PC-3 (cell line): Measurements from ENCODE around the gene FER1L5. TPM values are rescaled to one million over a fixed set of nuclear protein-coding genes. Genes with fewer than 3 reads are reported as not detected.

Source experiments
- ATAC-seq: fragments of 200-7000 bp; cut with Tn5 transposase; 2 replicates; pipeline ENCODE4 v1.9.1; 2020; ENCODE audit warnings: mild to moderate bottlenecking, moderate library complexity
- BruUV-seq: library from RNA; stranded (reverse); fragments of 400-500 nt; replicated peaks from 2 replicates; lab custom pipeline; 2021; lab: Mats Ljungman, UMichigan
- CTCF ChIA-PET: fragments of 300-600 bp; sonication (Branson Sonifier 250); formaldehyde crosslinking; loops from one replicate; lab custom pipeline; 2022; ENCODE audit warnings: antibody characterized with exemption; lab: Charles Lee
- POLR2A ChIA-PET: fragments of 300-600 bp; sonication (Branson Sonifier 250); formaldehyde crosslinking; loops from one replicate; lab custom pipeline; 2022; ENCODE audit warnings: antibody characterized with exemption; ENCODE audit not compliant: unreplicated experiment; lab: Charles Lee
- DNase-seq: peaks from one replicate; pipeline ENCODE4 v3.0.0-alpha.2; 2015
- H2AFZ ChIP-seq: fragments of 300-600 bp; sonication (generic); 2 replicates; pipeline ENCODE4 v1.6.0; 2016; ENCODE audit warnings: antibody characterized with exemption, low read length
- H3F3A ChIP-seq: fragments of 300-600 bp; sonication (generic); one replicate; pipeline ENCODE4 v1.6.0; 2017; ENCODE audit warnings: antibody characterized with exemption, low read length, control low read depth, mild to moderate bottlenecking; ENCODE audit not compliant: unreplicated experiment
- H3K27ac ChIP-seq: fragments of 300-600 bp; sonication (generic); 2 replicates; pipeline ENCODE4 v1.5.1; 2016; ENCODE audit warnings: mild to moderate bottlenecking, low read length
- H3K27me3 ChIP-seq: fragments of 300-600 bp; sonication (generic); 2 replicates; pipeline ENCODE4 v1.6.1; 2016; ENCODE audit warnings: low read length, mixed read lengths
- H3K36me3 ChIP-seq: fragments of 300-600 bp; sonication (generic); 2 replicates; pipeline ENCODE4 v1.6.1; 2016; ENCODE audit warnings: low read depth, mixed run types, low read length, mixed read lengths
- H3K4me1 ChIP-seq: fragments of 300-600 bp; sonication (generic); 2 replicates; pipeline ENCODE4 v1.5.1; 2016; ENCODE audit warnings: low read length; ENCODE audit not compliant: insufficient read depth
- H3K4me2 ChIP-seq: fragments of 300-600 bp; sonication (generic); 2 replicates; pipeline ENCODE4 v1.6.0; 2016; ENCODE audit warnings: low read length
- H3K4me3 ChIP-seq: fragments of 300-600 bp; sonication (generic); 2 replicates; pipeline ENCODE4 v1.5.1; 2016; ENCODE audit warnings: mild to moderate bottlenecking, low read length, mixed read lengths
- H3K79me2 ChIP-seq: fragments of 300-600 bp; sonication (generic); 2 replicates; pipeline ENCODE4 v1.6.1; 2017; ENCODE audit warnings: low read length, mixed read lengths
- H3K9ac ChIP-seq: fragments of 300-600 bp; sonication (generic); 2 replicates; pipeline ENCODE4 v1.6.0; 2016; ENCODE audit warnings: mild to moderate bottlenecking, low read length
- H3K9me2 ChIP-seq: fragments of 300-600 bp; sonication (generic); replicated peaks from 2 replicates; pipeline ENCODE4 v1.6.1; 2016; ENCODE audit warnings: mixed run types, low read length, mixed read lengths
- H3K9me3 ChIP-seq: fragments of 300-600 bp; sonication (generic); 2 replicates; pipeline ENCODE4 v1.6.1; 2016; ENCODE audit warnings: low read length, mixed read lengths
- H4K20me1 ChIP-seq: fragments of 300-600 bp; sonication (generic); 2 replicates; pipeline ENCODE4 v1.6.1; 2016; ENCODE audit warnings: low read length, mixed read lengths
- CTCF ChIP-seq: fragments of 300-600 bp; sonication (generic); conservative IDR thresholded peaks from 2 replicates; pipeline ENCODE4 v1.5.1; 2017; ENCODE audit warnings: antibody characterized with exemption, low read depth, mild to moderate bottlenecking, low read length
- EZH2 ChIP-seq: fragments of 300-600 bp; sonication (generic); IDR thresholded peaks from one replicate; pipeline ENCODE4 v1.6.1; 2017; ENCODE audit warnings: antibody characterized with exemption, mild to moderate bottlenecking, low read length; ENCODE audit not compliant: unreplicated experiment
- EZH2phosphoT487 ChIP-seq: fragments of 300-600 bp; sonication (generic); IDR thresholded peaks from 2 replicates; pipeline ENCODE4 v1.6.1; 2018; ENCODE audit warnings: mild to moderate bottlenecking, antibody characterized with exemption, low read length, borderline replicate concordance
- intact Hi-C: fragments of 100-400 bp; cut with micrococcal nuclease; formaldehyde crosslinking; loops from 2 replicates; pipeline ENCODE4 v1.9.0; 2023
- total RNA-seq: library from RNA; depleted of rRNA; stranded (reverse); fragments of >200 nt; gene quantifications from 2 replicates; pipeline ENCODE4 v1.2.3, GENCODE V29; 2014

The FER1L5 gene
- total RNA-seq, 1 experiment from 2014 or later = not detected

GRCh38 chr2:96699621-96700020 is 57.1 kb downstream of the FER1L5 start:
- Histone ChIP-seq H3K27ac (no peak overlapping the region), H2AFZ (no peak overlapping the region), H3K4me1 (no peaks in the 10 kb centered on the region), H3K79me2 (no peaks in the 10 kb centered on the region), H3K4me3 (no peak overlapping the region), H3K9ac (no peak overlapping the region), H3F3A (no peaks in the 10 kb centered on the region), H3K9me3 (no peaks in the 10 kb centered on the region), H3K27me3 (no peaks in the 10 kb centered on the region), H4K20me1 (no peaks in the 10 kb centered on the region), H3K36me3 (no peaks in the 10 kb centered on the region), H3K9me2 (no peaks in the 10 kb centered on the region), H3K4me2 (no peak overlapping the region)
- TF ChIP-seq EZH2phosphoT487 (no peak), CTCF (no peak), EZH2 (no peak)
- POLR2A ChIA-PET = no interaction called here
- CTCF ChIA-PET = no interaction called here
- ATAC-seq (no peak), DNase-seq (no peak)
- intact Hi-C loops = no loop called here
- BruUV-seq = no TSS peak

- no peak overlapping the region for H3K9ac ChIP-seq
- no peaks in the 10 kb centered on the region for H3K4me1 ChIP-seq
- no TSS peak for BruUV-seq
- POLR2A ChIA-PET = no interaction called here
- no peak overlapping the region for H3K4me2 ChIP-seq
- H3K27ac ChIP-seq = no peak overlapping the region
- no peak for TF ChIP-seq EZH2
- TF ChIP-seq CTCF = no peak
- TF ChIP-seq EZH2phosphoT487 = no peak
- no peak for ATAC-seq
- H3K4me3 ChIP-seq = no peak overlapping the region
- DNase-seq = no peak
- H3K79me2 ChIP-seq = no peaks in the 10 kb centered on the region
- CTCF ChIA-PET = no interaction called here
- H2AFZ ChIP-seq = no peak overlapping the region
- no peaks in the 10 kb centered on the region for H3F3A ChIP-seq
- H3K9me3 ChIP-seq = no peaks in the 10 kb centered on the region
- intact Hi-C loops = no loop called here
- H3K27me3 ChIP-seq = no peaks in the 10 kb centered on the region
- no peaks in the 10 kb centered on the region for H3K36me3 ChIP-seq
- H4K20me1 ChIP-seq = no peaks in the 10 kb centered on the region
- no peaks in the 10 kb centered on the region for H3K9me2 ChIP-seq
These were observed 57.5 kb downstream of the FER1L5 start for GRCh38 chr2:96700086-96700485.

GRCh38 chr2:96701636-96702035 is 59.1 kb downstream of the FER1L5 start:
- no peaks in the 10 kb centered on the region for H3K79me2 ChIP-seq
- intact Hi-C loops = no loop called here
- H3K9me3 ChIP-seq = no peaks in the 10 kb centered on the region
- no peak overlapping the region for H3K4me3 ChIP-seq
- no peak for ATAC-seq
- TF ChIP-seq CTCF (no peak), EZH2 (no peak), EZH2phosphoT487 (no peak)
- no peaks in the 10 kb centered on the region for H3K4me1 ChIP-seq
- BruUV-seq = no TSS peak
- peaks cover 7% of the 10 kb centered on the region for H3K36me3 ChIP-seq
- POLR2A ChIA-PET = no interaction called here
- H3K27me3 ChIP-seq = no peaks in the 10 kb centered on the region
- no peak overlapping the region for H3K4me2 ChIP-seq
- no peak overlapping the region for H3K9ac ChIP-seq
- H4K20me1 ChIP-seq = no peaks in the 10 kb centered on the region
- no peak overlapping the region for H2AFZ ChIP-seq
- CTCF ChIA-PET = no interaction called here
- H3K9me2 ChIP-seq = no peaks in the 10 kb centered on the region
- no peak overlapping the region for H3K27ac ChIP-seq
- no peaks in the 10 kb centered on the region for H3F3A ChIP-seq
- DNase-seq = no peak
